NCI-H2196 treated with DMSO at 0.1 percent for 48 hours (cell line): ENCODE data around the gene WRAP73.
A peak's percentile ranks its signal among the peaks of the same experiment; 100 is the strongest.

Source experiments
- DNase-seq: peaks from one replicate; lab custom pipeline; 2025; ENCODE audit not compliant: unreplicated experiment; lab: John Stamatoyannopoulos, UW

WRAP73 gene

DNA sequence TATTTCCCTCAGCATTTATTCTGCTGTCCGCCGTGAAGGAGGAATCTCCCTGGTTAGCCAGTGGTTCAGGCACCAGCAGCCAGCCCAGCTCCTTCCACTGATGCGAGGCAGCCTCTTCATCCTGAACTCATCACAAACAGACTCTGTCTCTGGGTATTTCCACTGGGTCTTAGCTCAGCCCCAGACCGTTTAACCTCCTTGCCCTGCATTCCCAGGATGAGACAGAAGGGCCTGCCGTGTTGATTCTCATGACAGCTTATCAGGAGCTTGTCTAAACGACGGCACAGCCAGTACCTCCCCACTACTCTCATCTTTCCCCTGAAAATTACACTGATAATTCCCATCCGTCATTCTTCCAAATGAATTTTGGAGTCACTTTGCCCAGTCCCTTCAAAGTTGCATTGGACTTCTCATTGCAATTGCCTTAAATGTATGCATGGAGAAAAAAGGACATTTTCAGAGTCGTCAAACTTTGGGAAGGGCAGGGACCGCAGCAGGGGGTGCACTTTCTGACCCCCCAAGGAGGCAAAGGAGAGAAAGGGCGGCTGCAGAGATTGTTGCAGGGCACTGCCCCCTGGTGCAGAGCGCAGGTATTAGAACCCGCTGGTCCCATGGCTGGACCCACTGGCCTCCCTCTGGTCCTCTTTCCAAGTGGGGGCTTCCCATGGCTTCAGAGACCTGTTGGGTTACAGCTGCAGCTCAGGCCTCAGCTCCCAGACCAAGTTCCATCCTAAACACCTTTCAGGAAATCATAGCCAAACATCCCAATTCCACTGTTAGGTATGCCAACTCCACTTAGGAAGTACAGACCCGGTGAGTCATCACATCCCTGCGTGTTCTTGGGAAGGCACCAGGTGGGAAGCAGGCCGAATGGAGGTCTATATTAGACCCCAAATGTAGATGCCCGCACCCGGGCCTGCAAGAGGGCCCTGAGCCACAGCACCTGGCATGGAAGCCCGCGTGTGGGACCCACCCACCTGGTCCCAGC lies 34.9 kb downstream of the WRAP73 start:
- no peak for DNase-seq

DNA sequence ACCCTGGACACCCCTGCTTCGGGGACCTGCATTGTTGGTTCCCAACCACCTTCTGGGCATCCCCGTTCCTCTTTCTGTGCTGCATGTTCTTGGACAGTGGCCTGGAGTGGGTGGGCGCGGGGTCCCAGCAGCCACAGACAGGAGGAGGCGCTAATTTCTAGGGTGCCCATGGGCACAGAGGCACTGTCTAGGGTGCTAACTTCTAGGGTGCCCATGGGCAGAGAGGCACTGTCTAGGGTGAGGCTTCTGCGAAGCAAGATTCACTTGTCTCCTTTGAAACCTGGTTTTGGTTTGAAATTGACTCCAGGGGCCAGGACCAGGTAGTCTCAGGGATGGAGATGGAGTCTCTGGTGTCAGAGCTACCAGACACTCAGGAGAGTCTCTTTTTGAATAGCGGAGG lies 37.8 kb downstream of the WRAP73 start:
- DNase-seq, result no peak

DNA sequence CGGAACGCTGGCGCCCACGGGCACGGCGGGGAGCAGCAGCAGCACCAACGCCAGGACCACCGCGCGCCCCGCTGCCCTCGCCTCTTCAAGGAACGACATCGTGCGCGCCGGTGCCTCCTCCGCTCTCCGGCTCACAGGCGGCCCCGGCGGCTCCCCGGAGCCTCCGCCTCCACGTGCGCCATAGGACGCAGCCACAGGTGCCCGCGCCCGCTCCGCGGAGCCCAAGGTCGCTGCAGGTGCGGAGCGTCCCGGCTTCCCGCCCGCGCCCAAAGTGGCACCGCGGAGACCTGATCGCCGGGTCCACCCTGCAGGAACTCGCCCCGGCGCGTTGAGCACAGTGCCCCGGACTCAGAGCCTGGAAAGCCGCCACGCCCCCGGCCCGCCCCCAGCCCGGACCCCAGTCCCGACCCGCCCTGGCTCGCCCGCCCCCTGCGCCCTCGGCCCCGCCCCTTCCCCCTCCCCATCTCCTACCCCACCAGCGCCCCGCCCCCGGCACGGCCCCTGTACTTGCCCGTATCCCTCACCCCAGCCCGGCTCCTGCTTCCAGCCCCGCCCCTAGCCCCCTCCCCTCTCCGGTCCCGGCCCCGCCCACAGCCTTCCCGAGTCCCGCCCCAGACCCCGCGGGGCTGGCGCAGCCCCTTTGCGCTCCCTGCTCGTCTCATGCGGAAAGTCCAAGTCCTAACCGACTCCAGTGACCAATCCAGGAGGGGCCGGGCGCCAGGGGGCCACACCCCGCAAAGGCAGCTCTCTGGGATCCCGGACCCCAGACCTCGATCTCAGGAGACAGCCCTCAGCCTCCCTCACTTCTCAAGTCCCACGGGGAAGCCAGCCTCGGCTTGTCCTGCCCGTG lies 38.5 kb downstream of the WRAP73 start, which contains the start of gene MEGF6:
TSS of gene MEGF6 (minus strand) at position 339 of the 850 bp plus-strand sequence. CDS start at position 99, 240 bp downstream.
- DNase-seq, result peak; percentile 68

GRCh38 chr1:3610527-3611169 lies 39.3 kb downstream of the WRAP73 start:
- no peak for DNase-seq

DNA sequence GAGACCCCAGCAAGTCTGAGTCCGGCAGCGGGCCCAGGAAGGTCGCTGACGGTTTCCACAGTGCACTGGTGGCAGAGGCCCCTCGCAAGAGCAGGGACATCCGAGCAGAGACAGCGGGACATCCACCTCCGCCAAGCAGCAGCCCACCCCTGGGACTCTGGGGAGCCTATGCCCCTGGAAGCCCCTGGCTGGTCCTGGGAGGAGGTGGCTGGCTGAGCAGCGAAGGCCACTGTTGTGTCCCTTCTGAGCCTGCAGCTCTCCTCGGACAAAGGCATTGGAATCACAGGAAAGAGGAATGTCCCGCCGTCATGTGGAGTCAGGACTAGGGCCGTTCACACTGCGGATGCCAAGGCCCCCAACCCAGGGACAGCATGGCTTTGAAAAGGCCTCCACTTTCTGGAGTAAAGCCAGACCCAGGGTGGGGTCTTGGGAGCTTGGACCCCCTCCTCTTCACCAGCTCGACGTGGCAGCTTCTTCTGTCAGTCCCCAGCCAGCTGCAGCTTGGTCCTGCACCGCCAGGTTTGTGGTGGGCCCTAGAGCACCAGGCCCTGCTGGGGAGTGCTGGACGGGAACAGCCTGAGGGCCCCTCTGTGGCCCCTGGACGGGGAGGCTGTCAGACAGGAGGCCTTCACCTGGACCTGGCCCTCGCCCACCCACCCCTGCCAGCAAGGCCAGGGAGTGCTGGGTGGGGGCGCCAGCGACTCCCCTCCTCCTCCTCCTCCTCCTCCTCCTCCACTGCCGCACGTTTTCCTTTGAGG lies 40.0 kb downstream of the WRAP73 start:
- DNase-seq, result no peak

- DNase-seq, result no peak
Measured at GRCh38 chr1:3609016-3609768, 40.7 kb downstream of the WRAP73 start.

DNA sequence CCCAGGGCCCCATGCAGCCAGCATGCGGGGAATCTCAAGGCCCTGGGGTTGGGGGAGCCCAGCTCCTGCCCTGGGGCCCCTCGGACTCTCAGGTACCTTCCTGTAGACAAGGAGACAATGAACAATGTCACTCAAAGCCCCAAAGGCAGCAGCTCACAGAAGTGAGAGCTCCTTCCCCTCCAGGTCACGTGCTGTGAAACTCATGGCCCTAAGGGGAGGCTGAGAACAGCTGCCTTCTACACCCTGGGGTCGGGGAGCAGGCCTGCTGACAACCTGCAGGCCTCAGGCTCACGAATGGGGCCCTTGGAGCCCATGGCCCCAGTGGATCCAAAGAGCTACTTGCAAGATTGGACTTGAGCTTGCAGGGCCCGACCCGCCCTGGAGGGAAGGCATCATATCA lies 41.7 kb downstream of the WRAP73 start:
- DNase-seq, result no peak

DNA sequence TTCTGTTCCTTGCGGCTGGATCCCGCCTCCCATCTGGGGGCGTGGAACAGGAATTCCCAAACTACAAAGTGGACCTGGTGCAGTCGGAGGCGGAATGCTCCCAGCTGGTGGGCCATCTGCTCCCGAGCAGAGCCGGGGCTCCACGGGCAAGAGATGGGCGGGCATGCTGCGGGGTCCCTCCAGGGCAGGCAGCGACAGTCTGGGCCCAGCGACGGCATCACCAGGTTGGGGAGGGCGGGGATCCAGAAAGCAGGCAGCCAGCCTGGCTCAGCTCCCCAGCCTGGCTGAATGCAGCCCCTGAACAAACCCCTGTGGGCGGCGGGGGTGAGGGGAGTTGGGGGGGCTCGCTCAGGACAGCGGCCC lies 42.2 kb downstream of the WRAP73 start:
- DNase-seq, result no peak

DNA sequence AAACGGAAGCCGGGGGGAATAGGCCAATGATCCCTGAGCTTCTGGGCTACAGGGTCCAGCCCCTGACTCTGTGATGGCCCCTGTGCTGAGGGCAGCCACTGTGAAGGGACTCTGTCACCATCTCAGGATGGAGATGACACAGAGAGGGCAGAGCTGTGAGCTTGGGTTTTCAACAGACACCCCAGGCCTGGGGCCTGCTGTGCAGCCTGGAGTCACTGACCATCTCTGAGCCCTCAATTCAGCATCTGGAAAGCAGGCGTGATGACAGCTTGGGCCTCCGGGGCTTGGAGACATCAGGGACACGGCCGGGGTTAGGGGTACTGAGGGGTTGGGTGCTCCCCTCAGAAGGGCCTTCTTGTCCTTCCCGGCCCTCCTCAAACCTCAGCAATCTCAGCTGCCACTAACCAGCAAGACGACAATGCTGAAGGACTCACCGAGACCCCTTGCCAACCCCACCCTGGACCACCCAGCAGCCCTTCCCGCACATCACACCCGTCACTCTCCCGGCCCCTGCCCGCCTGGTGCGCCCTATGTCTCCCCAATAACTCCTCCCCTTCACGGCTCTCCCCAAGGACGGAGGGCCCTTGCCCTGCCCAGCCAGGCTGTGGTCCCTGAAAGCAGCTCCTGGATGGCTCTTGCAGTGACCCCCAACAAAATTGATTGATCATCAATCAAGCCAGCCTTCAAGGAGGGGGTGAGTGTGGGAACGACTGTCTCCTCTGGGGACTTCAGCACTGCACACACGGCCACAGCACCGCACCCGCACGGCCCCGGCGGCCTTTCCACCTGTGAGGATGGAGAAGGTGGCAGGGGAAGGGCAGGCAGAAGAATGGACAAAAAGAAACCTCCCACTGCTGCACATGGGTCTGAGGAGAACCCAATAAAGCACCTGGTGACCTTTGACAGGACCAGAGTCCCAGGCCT lies 42.9 kb downstream of the WRAP73 start:
- no peak for DNase-seq

GRCh38 chr1:3604997-3605823 lies 44.7 kb downstream of the WRAP73 start:
- DNase-seq, result no peak

GRCh38 chr1:3604468-3604974 lies 45.4 kb downstream of the WRAP73 start:
- DNase-seq, result no peak

DNA sequence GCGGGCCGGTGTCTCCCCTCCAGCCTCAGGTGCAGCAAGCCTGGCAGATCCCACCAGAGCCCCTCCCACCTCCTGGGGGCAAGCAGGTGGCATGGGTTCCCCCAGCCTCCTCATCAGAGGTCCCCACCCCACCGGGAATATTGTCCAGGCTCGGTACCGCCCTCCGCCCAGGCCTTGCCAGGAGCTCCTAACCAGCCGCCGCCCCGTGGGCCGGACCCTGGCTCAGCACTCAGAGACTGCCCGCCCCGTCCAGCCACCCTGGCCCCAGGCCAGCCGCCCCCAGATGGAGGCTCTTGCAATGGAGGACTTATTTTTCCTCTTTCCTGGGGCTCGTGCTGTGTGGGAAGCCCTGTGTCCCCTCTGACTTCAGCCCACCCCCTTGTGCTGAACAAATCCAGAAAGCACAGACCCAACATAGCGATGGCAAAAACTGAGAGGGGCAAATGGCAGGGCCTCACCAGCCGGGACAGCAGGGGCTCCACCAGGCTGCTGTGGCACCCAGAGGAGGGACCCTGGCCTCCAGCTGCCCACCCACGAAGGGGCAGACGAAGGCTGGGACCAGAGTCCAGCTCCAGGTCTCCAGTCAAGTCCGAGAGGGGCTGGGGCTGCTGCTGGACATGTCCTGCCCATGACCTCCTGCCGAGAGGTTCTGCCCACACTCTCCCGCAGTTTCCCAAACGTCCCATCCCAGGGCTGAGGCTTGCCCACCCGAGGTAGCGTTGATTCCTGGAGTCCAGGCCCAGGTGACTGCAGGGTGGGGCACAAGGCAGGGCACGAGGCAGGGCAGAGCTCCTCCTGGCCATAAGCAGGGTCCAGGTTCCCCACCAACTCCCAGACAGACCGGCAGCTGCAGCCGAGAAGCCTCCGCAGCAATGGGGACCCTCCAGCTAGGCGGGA lies 46.1 kb downstream of the WRAP73 start:
- DNase-seq, result no peak

GRCh38 chr1:3603156-3603555 lies 46.7 kb downstream of the WRAP73 start:
- no peak for DNase-seq

DNA sequence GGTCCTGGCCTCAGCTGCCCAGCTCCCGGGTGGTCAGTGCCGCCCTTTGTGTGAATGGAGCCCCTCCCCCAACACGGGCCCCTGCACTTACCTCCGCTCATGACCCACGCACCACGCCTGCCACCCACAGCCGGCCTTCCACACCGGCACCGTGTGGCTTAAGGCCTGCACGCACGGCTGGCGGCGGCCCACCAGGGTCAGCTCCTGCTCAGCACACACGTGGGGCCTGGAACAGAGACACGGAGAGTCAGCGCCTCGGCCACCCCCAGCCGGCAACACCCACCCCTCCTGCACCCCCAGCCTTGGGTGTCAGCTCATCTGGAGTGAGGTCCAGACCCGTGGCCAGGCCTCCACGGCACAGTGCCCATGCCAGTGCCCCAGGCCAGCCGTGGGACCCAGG lies 47.5 kb downstream of the WRAP73 start:
- DNase-seq, result no peak

- DNase-seq, result no peak
Measured at GRCh38 chr1:3601743-3602142, 48.2 kb downstream of the WRAP73 start.

GRCh38 chr1:3600354-3600753 lies 49.5 kb downstream of the WRAP73 start:
- no peak for DNase-seq

GRCh38 chr1:3599816-3600215 lies 50.1 kb downstream of the WRAP73 start:
- DNase-seq, result no peak
